Thymus (tissue), 14 donors: ENCODE data around the gene TTK. TPM values are rescaled to one million over a fixed set of nuclear protein-coding genes. Genes with fewer than 3 reads are reported as not detected.

Source experiments
- DNase-seq, 9 donors: peaks; one replicate each; pipeline ENCODE4 v3.0.0-alpha.2; 2013; ENCODE audit warnings: low spot score in 9 of 9, low read depth in 6 of 9, missing footprints in 1 of 9
- H3K27ac ChIP-seq, 2 donors: one replicate each; pipeline ENCODE4 v1.5.1; 2013; ENCODE audit warnings: control low read depth in 1 of 2, low read depth in 1 of 2, low read length in 1 of 2, mild to moderate bottlenecking in 1 of 2, moderate library complexity in 1 of 2
- H3K27me3 ChIP-seq, 2 donors: one replicate each; pipeline ENCODE4 v1.5.1; 2013; ENCODE audit warnings: low read length in 1 of 2; ENCODE audit not compliant: control insufficient read depth in 2 of 2, insufficient read depth in 1 of 2
- H3K36me3 ChIP-seq, 2 donors: one replicate each; pipeline ENCODE4 v1.5.1; 2013; ENCODE audit warnings: low read length in 1 of 2, mild to moderate bottlenecking in 1 of 2, moderate library complexity in 1 of 2; ENCODE audit not compliant: control insufficient read depth in 2 of 2, insufficient read depth in 2 of 2
- H3K4me1 ChIP-seq, 2 donors: one replicate each; pipeline ENCODE4 v1.5.1; 2013; ENCODE audit warnings: low read length in 2 of 2; ENCODE audit not compliant: control insufficient read depth in 2 of 2, insufficient read depth in 2 of 2
- H3K4me3 ChIP-seq, 2 donors: one replicate each; pipeline ENCODE4 v1.5.1; 2013; ENCODE audit warnings: low read length in 2 of 2, control low read depth in 1 of 2, mild to moderate bottlenecking in 1 of 2
- H3K9me3 ChIP-seq, 2 donors: one replicate each; pipeline ENCODE4 v1.5.1; 2013; ENCODE audit warnings: low read length in 1 of 2, mild to moderate bottlenecking in 1 of 2; ENCODE audit not compliant: control insufficient read depth in 2 of 2, insufficient read depth in 1 of 2
- WGBS: extraction: QIAGEN DNeasy Blood & Tissue Kit; methylation state at CpG from one replicate; pipeline ENCODE4 v1.1.7; 2013; 5-methylcytosine and 5-hydroxymethylcytosine counted together
- long read RNA-seq, 10 donors: transcript quantifications; one replicate each; lab custom pipeline, GENCODE V29; 2026
- polyA plus RNA-seq: library from polyadenylated mRNA; stranded (reverse); fragments of 200-250 nt; gene quantifications from one replicate; pipeline ENCODE4 v1.2.3, GENCODE V29; 2013
- total RNA-seq: library from RNA; stranded (reverse); fragments of 120-200 nt; gene quantifications from one replicate; pipeline ENCODE4 v1.2.4, GENCODE V29; 2013
- donor health status: healthy.

TTK gene
- 57.7 TPM for total RNA-seq
- polyA plus RNA-seq: 5.5 TPM
- long read RNA-seq, donor 1: 0 reads
- long read RNA-seq, donor 2: 0 reads
- long read RNA-seq, donor 3, transcript TTK-202 (22 exons, 3,010 nt): major isoform, 7 of 16 reads
- long read RNA-seq, donor 3, partial matches to known transcripts: 7 of 16 reads
- long read RNA-seq, donor 3, other reads (novel, unspliced or antisense): 0 of 16 reads
- long read RNA-seq, donor 4: 0 reads
- long read RNA-seq, donor 5, transcript TTK-202 (22 exons, 3,010 nt): major isoform, 5 of 12 reads
- long read RNA-seq, donor 5, partial matches to known transcripts: 0 of 12 reads
- long read RNA-seq, donor 5, other reads (novel, unspliced or antisense): 5 of 12 reads
- long read RNA-seq, donor 6, partial matches to known transcripts: 0 of 2 reads
- long read RNA-seq, donor 6, other reads (novel, unspliced or antisense): 0 of 2 reads
- long read RNA-seq, donor 7, transcript TTK-202 (22 exons, 3,010 nt): major isoform, 6 of 8 reads
- long read RNA-seq, donor 7, partial matches to known transcripts: 0 of 8 reads
- long read RNA-seq, donor 7, other reads (novel, unspliced or antisense): 0 of 8 reads
- long read RNA-seq, donor 8, partial matches to known transcripts: 0 of 2 reads
- long read RNA-seq, donor 8, other reads (novel, unspliced or antisense): 0 of 2 reads
- long read RNA-seq, donor 9, partial matches to known transcripts: 0 of 5 reads
- long read RNA-seq, donor 9, other reads (novel, unspliced or antisense): 0 of 5 reads
- long read RNA-seq, donor 10, transcript TTK-202 (22 exons, 3,010 nt): major isoform, 5 of 6 reads
- long read RNA-seq, donor 10, partial matches to known transcripts: 0 of 6 reads
- long read RNA-seq, donor 10, other reads (novel, unspliced or antisense): 0 of 6 reads

GRCh38 chr6:80004173-80005072, at the start of gene TTK:
TSS of gene TTK (plus strand) at chr6:80004649. CDS start at chr6:80005844, 1,195 bp downstream.
- Histone ChIP-seq H3K27me3 (no peaks in the 10 kb centered on the region), H3K4me1 (peaks cover 10 to 12% of the 10 kb centered on the region in 2 donors), H3K9me3 (no peaks in the 10 kb centered on the region), H3K36me3 (peaks cover 0 to 5% of the 10 kb centered on the region in 2 donors), H3K27ac (peak within 1 kb of the TSS; percentile 96 to 99), H3K4me3 (peak within 1 kb of the TSS; percentile 69 to 81)
- DNase-seq: peak; percentile 91 to 99 (median 96)
- WGBS: under 1% methylated on average over 56 of the region's 56 CpGs

- no peak overlapping the region for H3K27ac ChIP-seq
- no peak for DNase-seq
- H3K4me3 ChIP-seq: no peak overlapping the region
- peaks cover 0 to 10% of the 10 kb centered on the region in 2 donors for H3K9me3 ChIP-seq
- H3K4me1 ChIP-seq: peaks cover 3 to 14% of the 10 kb centered on the region in 2 donors
- H3K27me3 ChIP-seq: no peaks in the 10 kb centered on the region
- H3K36me3 ChIP-seq: no peaks in the 10 kb centered on the region
Measured at GRCh38 chr6:79954849-79955248, 49.6 kb upstream of the TTK start.

- peak; percentile 78 to 96 (median 91) for DNase-seq
- Histone ChIP-seq H3K27me3 (no peaks in the 10 kb centered on the region), H3K4me1 (peaks cover 12 to 17% of the 10 kb centered on the region in 2 donors), H3K27ac (peak overlapping the region; percentile 95 to 99), H3K36me3 (no peaks in the 10 kb centered on the region), H3K9me3 (peaks cover 1 to 4% of the 10 kb centered on the region in 2 donors), H3K4me3 (peak overlapping the region; percentile 3 to 29)
- WGBS: 10% methylated on average over 3 of the region's 3 CpGs
Measured at GRCh38 chr6:79964607-79965081, 39.8 kb upstream of the TTK start.

GRCh38 chr6:79967178-79967577, 37.3 kb upstream of the TTK start:
- no peaks in the 10 kb centered on the region for H3K27me3 ChIP-seq
- DNase-seq: no peak
- peaks cover 12 to 17% of the 10 kb centered on the region in 2 donors for H3K4me1 ChIP-seq
- no peak overlapping the region for H3K4me3 ChIP-seq
- no peaks in the 10 kb centered on the region for H3K36me3 ChIP-seq
- peaks cover 1 to 8% of the 10 kb centered on the region in 2 donors for H3K9me3 ChIP-seq
- no peak overlapping the region for H3K27ac ChIP-seq

GRCh38 chr6:79969784-79970183, 34.7 kb upstream of the TTK start:
- Histone ChIP-seq H3K4me1 (peaks cover 8 to 9% of the 10 kb centered on the region in 2 donors), H3K27me3 (no peaks in the 10 kb centered on the region), H3K4me3 (no peak overlapping the region), H3K36me3 (no peaks in the 10 kb centered on the region), H3K27ac (no peak overlapping the region), H3K9me3 (peaks cover 1 to 8% of the 10 kb centered on the region in 2 donors)
- DNase-seq: no peak
- WGBS: 97% methylated on average over 5 of the region's 5 CpGs

- Histone ChIP-seq H3K4me1 (no peaks in the 10 kb centered on the region), H3K27ac (no peak overlapping the region), H3K36me3 (no peaks in the 10 kb centered on the region), H3K4me3 (no peak overlapping the region), H3K9me3 (peaks cover 1 to 4% of the 10 kb centered on the region in 2 donors), H3K27me3 (no peaks in the 10 kb centered on the region)
- DNase-seq: no peak
Measured at GRCh38 chr6:79971193-79971592, 33.3 kb upstream of the TTK start.

- Histone ChIP-seq H3K9me3 (no peaks in the 10 kb centered on the region), H3K27me3 (no peaks in the 10 kb centered on the region), H3K4me1 (peaks cover 34 to 50% of the 10 kb centered on the region in 2 donors), H3K36me3 (no peaks in the 10 kb centered on the region), H3K4me3 (peak overlapping the region; percentile 6 to 27), H3K27ac (peak overlapping the region; percentile 92 to 98)
- peak in 6 of 9 donors; percentile 67 to 89 (median 70) for DNase-seq
- 10% methylated on average over 4 of the region's 4 CpGs for WGBS
Measured at GRCh38 chr6:79981652-79982051, 22.8 kb upstream of the TTK start.

- 13% methylated on average over 2 of the region's 2 CpGs for WGBS
- peak overlapping the region; percentile 95 to 98 for H3K27ac ChIP-seq
- peak overlapping the region in 1 of 2 donors; percentile 34 for H3K4me3 ChIP-seq
- H3K4me1 ChIP-seq: peaks cover 34 to 45% of the 10 kb centered on the region in 2 donors
- no peaks in the 10 kb centered on the region for H3K36me3 ChIP-seq
- no peaks in the 10 kb centered on the region for H3K27me3 ChIP-seq
- H3K9me3 ChIP-seq: no peaks in the 10 kb centered on the region
- peak in 8 of 9 donors; percentile 62 to 94 (median 80) for DNase-seq
Measured at GRCh38 chr6:79984261-79984660, 20.2 kb upstream of the TTK start.
